Naive thymus-derived CD8-positive, alpha-beta T cell (primary cell): ENCODE measurements around the gene RHBDF2. TPM values are rescaled to one million over a fixed set of nuclear protein-coding genes. Genes with fewer than 3 reads are reported as not detected.

Experiments
- ATAC-seq, 2 donors: fragments of 150-1000 bp; cut with Tn5 transposase in 1 of 2; sonication (Bioruptor Pico), chemical (Tn5 transposase) in 1 of 2; 1 replicate in 1 of 2; 2 replicates in 1 of 2; pipeline ENCODE4 v1.10.0; 2021; ENCODE audit warnings: mild to moderate bottlenecking in 2 of 2, moderate library complexity in 2 of 2
- POLR2A ChIA-PET: fragments of 350-600 bp; sonication (Branson Sonifier 250); formaldehyde crosslinking; loops from one replicate; lab custom pipeline; 2021; ENCODE audit warnings: antibody characterized with exemption; lab: Charles Lee
- DNase-seq, 10 donors: peaks; one replicate each; pipeline versions ENCODE4 v3.0.0 to v3.0.0-alpha.2; 2020 to 2022
- H3K27ac Mint-ChIP-seq, 10 donors: one replicate each; pipeline ENCODE4 v1.8.0; 2020 to 2022; ENCODE audit warnings: mild to moderate bottlenecking in 10 of 10, mixed read lengths in 10 of 10, moderate library complexity in 4 of 10, inconsistent platforms in 1 of 10
- H3K27me3 Mint-ChIP-seq, 5 donors: one replicate each; pipeline ENCODE4 v1.8.0; 2021 to 2022; ENCODE audit warnings: mixed read lengths in 5 of 5
- H3K36me3 Mint-ChIP-seq, 3 donors: one replicate each; pipeline ENCODE4 v1.8.0; 2020 to 2022; ENCODE audit warnings: mixed read lengths in 3 of 3, mild to moderate bottlenecking in 2 of 3, inconsistent platforms in 1 of 3
- H3K4me1 Mint-ChIP-seq, 4 donors: one replicate each; pipeline ENCODE4 v1.8.0; 2021 to 2022; ENCODE audit warnings: mixed read lengths in 4 of 4
- H3K4me3 Mint-ChIP-seq, 10 donors: one replicate each; pipeline ENCODE4 v1.8.0; 2020 to 2022; ENCODE audit warnings: mild to moderate bottlenecking in 10 of 10, mixed read lengths in 10 of 10, moderate library complexity in 6 of 10, inconsistent platforms in 1 of 10
- H3K9me3 Mint-ChIP-seq, 9 donors: one replicate each; pipeline ENCODE4 v1.8.0; 2020 to 2022; ENCODE audit warnings: mixed read lengths in 9 of 9, mild to moderate bottlenecking in 3 of 9, inconsistent platforms in 1 of 9, moderate library complexity in 1 of 9
- polyA plus RNA-seq, 3 donors: library from polyadenylated mRNA; unstranded; fragments of 300-500 nt; fragmentation: Illumina TruSeq; gene quantifications; one replicate each; pipeline ENCODE4 v1.2.3, GENCODE V29; 2021
- total RNA-seq, 8 experiments: library from RNA in 2 of 8; stranded (reverse) in 2 of 8; gene quantifications; one replicate each; pipeline ENCODE4 v1.2.3 and lab custom pipeline; 2021 to 2026

The RHBDF2 gene
- total and polyA plus RNA-seq, 5 experiments from 2014 or later: 4.8 to 62.4 (median 10.2) TPM

DNA sequence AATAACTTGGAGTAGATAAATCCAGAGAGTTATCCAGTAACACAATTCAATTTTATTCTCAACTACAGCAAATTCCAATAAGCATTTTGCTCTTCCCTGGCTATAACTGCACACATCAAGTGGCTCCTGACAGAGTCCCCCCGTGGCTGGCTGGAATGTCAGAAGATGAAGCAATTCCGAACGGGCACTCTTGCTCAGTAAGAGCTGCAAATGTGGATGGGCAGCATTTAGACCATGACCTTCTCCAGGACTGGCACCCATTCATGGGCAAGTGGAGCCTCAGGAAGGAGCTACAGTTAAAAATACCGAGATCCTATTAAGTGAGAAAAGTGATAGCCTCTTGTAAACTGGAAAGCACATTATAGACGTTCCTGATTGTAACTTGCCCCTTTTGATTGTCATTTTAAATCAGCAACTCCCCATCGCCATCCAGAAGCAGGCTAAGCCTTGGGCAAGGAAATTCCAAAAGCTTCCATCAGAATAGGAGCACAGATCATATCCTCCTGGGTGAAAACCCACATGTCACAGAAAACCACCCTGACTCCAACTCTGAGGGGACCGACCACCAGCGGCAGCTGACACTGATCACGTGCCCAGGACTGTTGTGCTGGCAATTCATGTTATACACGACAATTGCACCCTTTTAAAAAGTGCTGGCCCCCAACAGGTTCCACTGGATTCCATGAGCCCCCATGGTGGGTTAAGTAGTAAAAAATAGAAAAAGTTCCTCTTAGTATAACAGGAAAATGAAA lies 55.4 kb downstream of the RHBDF2 start:
- H3K4me3 Mint-ChIP-seq: peak overlapping the region in 2 of 10 donors; percentile 14 to 15
- peak overlapping the region in 2 of 10 donors; percentile 2 to 64 for H3K27ac Mint-ChIP-seq
- peaks cover 39 to 90% (median 86%) of the 10 kb centered on the region in 4 donors for H3K4me1 Mint-ChIP-seq
- H3K9me3 Mint-ChIP-seq: no peaks in the 10 kb centered on the region
- H3K27me3 Mint-ChIP-seq: no peaks in the 10 kb centered on the region
- no peak for DNase-seq
- no peak for ATAC-seq
- POLR2A ChIA-PET: no interaction called here
- H3K36me3 Mint-ChIP-seq: peaks cover 0 to 15% (median 0%) of the 10 kb centered on the region in 3 donors

DNA sequence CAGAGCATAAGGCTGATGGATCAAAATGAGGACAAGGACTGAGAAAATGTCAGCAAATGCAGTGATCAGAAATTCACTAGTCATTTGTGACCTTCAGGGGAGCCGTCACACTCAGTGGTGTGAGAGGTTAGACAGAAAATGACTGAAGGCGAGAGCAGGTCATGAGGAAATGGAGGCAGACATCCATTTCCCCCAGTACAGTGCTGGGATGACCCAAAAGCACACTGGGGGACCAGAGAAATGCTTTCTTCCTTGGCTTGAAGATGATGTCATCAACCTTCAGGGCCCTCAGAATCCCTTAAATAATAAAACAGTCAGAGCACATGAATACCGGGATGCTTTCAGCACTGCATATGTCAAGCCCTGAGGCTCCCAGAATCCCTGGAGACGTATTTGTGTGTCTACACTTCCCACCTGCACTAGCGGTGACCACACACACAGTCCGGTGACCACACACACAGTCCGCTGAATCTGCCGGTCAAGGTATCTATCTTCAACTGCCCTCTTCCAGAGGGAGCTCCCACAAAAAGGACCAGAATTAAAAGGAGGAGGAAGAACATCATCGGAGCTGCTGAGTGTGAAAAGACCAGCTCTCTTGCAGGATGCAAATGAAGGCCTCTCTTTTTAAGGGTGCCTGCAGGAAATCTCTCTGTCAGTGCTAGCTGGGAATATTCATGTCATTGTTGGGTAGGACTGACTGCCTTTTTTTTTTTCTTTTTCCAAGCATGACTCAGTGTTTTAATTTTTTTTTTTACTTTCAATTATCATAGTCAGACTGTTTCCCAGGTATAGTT lies 56.5 kb downstream of the RHBDF2 start:
- Mint-ChIP-seq H3K4me1 (peaks cover 38 to 90% (median 87%) of the 10 kb centered on the region in 4 donors), H3K4me3 (peak overlapping the region in 1 of 10 donors; percentile 7), H3K27me3 (no peaks in the 10 kb centered on the region), H3K27ac (peak overlapping the region in 4 of 10 donors; percentile 2 to 49 (median 30)), H3K9me3 (no peaks in the 10 kb centered on the region), H3K36me3 (peaks cover 0 to 15% (median 0%) of the 10 kb centered on the region in 3 donors)
- POLR2A ChIA-PET: interaction anchor here (0.6 kb wide), 1 partner anchor 1672 kb away, joined by 7 read pairs; no protein-coding TSS in a partner anchor
- DNase-seq: no peak
- no peak for ATAC-seq

DNA sequence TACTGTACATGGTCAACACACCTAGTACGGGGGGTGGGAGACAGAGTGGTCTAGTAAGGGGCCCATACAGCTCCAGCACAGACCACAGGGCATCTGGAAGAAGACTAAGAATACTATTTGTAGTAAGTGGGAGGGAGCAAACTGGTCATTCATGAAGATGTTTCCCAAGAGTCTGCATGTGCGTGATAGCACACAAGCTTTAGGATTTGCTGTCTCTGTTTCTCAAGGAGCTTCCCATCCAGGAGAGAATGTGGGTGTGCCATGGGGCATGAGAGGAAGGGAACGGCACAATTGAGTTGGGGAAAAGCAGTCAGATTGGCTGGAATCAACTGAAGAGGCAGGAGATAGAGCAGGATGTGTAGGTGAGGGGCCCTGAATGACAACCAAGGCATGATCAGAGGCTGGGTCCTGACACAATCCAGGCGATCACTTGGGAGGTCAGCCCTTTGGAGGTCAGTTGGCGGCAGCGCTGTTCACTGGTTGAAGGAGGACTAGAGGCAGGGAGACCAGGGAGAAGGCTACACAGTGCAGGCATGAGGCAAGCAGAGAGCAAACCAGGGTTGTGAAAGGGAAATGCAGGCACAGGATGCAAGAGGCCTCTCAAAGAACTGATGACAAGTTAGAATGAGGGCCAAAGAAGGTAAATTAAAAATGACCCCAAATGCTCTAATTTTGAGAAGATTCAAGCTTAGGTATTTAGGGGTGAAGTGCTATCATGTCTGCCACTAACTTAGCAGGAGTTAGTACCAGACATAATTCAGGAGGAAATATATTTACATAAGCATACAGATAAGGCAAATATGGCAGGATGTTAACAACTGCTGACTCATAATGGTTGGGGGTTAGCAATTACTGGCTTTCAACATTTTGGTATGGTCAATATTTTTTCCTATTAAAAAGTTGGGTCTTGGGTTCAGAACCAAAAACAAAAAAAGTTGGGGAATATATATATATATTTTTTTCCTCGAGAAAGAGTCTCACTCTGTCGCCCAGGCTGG lies 58.6 kb downstream of the RHBDF2 start:
- H3K27me3 Mint-ChIP-seq: no peaks in the 10 kb centered on the region
- peak overlapping the region in 2 of 10 donors; percentile 4 to 30 for H3K4me3 Mint-ChIP-seq
- peaks cover 0 to 22% (median 0%) of the 10 kb centered on the region in 3 donors for H3K36me3 Mint-ChIP-seq
- POLR2A ChIA-PET: interaction anchor here (1.2 kb wide), 2 partner anchors 11 to 16 kb away, joined by 3 read pairs; partner anchors contain the start of gene UBE2O
- H3K9me3 Mint-ChIP-seq: no peaks in the 10 kb centered on the region
- peaks cover 41 to 97% (median 86%) of the 10 kb centered on the region in 4 donors for H3K4me1 Mint-ChIP-seq
- DNase-seq: no peak
- no peak for ATAC-seq
- H3K27ac Mint-ChIP-seq: peak overlapping the region in 5 of 10 donors; percentile 41 to 79 (median 53)

DNA sequence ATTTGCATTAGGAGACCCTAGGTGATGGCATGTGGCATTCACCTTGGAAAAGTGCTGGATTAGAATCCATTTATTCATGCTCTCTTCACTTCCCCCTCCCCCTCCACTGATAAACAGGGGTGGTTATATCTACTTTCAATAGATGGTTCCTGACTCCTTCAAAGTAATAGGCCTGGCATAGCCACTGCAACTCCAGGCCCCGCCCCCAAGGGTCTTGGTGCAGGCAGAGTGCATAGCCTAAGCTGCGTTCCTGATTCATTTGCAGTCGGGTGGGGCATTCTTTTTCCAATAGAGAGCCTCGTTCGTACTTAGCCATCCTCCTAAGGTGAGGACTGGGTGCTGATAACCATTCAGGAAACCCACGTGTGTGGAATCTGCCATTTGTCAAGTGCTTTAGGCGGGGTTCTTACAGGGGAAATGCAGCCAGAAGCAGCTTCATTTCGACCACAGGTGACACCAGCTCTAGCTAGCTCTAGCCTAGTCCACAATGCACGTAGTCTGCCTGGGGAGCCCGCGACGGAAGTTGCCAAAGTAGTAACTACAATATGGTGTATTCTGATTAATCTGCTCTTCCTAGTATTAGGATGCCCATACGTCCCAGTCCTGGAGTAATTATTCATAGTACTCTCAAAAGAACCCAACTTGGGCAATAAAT lies 59.4 kb downstream of the RHBDF2 start:
- Mint-ChIP-seq H3K27me3 (no peaks in the 10 kb centered on the region), H3K4me1 (peaks cover 36 to 88% (median 78%) of the 10 kb centered on the region in 4 donors), H3K36me3 (peaks cover 0 to 19% (median 0%) of the 10 kb centered on the region in 3 donors), H3K4me3 (peak overlapping the region in 1 of 10 donors; percentile 4), H3K9me3 (no peaks in the 10 kb centered on the region), H3K27ac (peak overlapping the region in 1 of 10 donors; percentile 67)
- ATAC-seq (no peak), DNase-seq (no peak)
- POLR2A ChIA-PET: no interaction called here

DNA sequence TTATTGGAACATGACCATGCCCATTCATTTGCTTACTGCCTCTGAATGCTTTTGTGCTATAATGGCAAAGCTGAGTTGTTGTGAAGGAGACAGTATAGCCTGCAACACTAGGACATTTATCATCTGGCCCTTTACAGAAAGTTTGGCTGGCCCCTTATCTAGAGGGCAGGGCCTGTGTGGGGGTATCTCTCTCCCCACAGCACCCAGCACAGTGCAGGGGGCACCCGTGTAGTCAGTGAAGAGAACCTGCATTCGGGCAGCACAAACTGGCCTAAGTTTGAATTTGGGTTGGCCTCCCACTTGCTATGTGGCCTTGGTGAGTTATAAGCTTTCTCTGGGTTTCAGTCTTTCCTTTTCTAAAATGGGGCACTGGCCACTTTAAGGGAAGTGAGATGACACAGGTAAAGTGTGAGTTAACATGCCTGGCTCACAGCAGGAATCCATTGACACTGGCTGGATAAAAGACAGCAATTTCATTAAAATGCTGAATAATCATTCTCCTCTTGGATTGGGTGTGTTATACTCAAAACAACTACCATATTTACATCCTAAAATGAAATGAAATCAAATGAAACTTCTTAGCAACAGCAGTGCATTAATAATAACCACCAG lies 60.4 kb downstream of the RHBDF2 start:
- ATAC-seq (no peak), DNase-seq (no peak)
- H3K27me3 Mint-ChIP-seq: no peaks in the 10 kb centered on the region
- no peak overlapping the region for H3K4me3 Mint-ChIP-seq
- no peak overlapping the region for H3K27ac Mint-ChIP-seq
- H3K9me3 Mint-ChIP-seq: no peaks in the 10 kb centered on the region
- H3K36me3 Mint-ChIP-seq: peaks cover 0 to 14% (median 0%) of the 10 kb centered on the region in 3 donors
- POLR2A ChIA-PET: interaction anchor here (0.6 kb wide), 1 partner anchor 32 kb away, joined by 3 read pairs; no protein-coding TSS in a partner anchor
- H3K4me1 Mint-ChIP-seq: peaks cover 39 to 79% (median 74%) of the 10 kb centered on the region in 4 donors

DNA sequence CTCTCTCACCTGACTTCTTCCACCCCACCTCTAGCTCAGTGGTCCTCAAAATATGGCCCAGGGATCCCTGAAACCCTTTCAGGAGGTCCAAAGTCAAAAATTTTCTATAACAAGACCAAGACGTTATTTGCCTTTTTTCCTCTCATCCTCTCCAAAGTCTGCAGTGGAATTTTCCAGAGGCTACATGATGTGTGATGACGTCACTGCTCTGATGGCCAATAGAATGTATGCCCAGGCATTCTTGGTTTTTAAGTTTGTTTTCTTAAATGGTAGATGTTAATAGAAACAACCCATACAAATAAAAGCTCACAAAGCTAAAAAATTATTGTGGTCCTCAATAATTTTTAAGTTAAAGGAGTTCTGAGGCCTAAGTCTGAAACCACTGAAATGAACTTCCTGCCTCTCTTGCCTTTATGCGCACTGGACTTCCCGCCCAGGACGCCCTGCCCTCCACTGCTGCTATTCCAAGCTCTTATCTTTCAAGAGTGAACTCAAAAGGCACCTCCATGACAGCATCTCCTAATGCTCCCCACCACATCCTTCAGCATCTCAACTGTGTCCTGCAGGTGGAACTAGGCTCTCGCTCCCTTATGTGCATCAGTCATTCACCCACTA lies 61.8 kb downstream of the RHBDF2 start:
- POLR2A ChIA-PET: no interaction called here
- Mint-ChIP-seq H3K36me3 (peaks cover 0 to 15% (median 2%) of the 10 kb centered on the region in 3 donors), H3K4me3 (no peak overlapping the region), H3K27ac (peak overlapping the region in 3 of 10 donors; percentile 17 to 67 (median 20)), H3K9me3 (no peaks in the 10 kb centered on the region), H3K4me1 (peaks cover 41 to 69% (median 65%) of the 10 kb centered on the region in 4 donors), H3K27me3 (no peaks in the 10 kb centered on the region)
- DNase-seq (no peak), ATAC-seq (no peak)

DNA sequence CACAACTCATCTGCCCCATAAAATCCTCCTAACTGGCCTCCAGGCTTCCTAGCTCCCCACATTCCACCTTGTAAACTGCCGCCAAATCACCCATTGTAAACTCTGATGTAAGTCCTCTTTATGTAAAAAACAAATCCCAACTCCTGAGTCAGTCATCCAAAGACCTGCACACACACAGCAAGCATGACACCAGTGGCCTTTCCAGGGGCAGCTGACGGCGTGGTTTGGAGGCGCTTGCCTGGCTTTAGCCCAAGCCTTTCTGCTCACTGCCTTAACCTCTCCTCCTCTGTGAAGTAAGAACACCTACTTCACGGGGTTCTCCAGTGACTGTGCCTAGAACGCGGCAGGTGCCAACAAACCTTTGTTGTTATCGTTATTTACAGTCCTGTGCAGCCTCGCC lies 62.3 kb downstream of the RHBDF2 start:
- H3K27ac Mint-ChIP-seq: no peak overlapping the region
- DNase-seq (no peak), ATAC-seq (no peak)
- peaks cover 42 to 70% (median 59%) of the 10 kb centered on the region in 4 donors for H3K4me1 Mint-ChIP-seq
- H3K4me3 Mint-ChIP-seq: no peak overlapping the region
- peaks cover 0 to 17% (median 2%) of the 10 kb centered on the region in 3 donors for H3K36me3 Mint-ChIP-seq
- POLR2A ChIA-PET: no interaction called here
- no peaks in the 10 kb centered on the region for H3K27me3 Mint-ChIP-seq
- H3K9me3 Mint-ChIP-seq: no peaks in the 10 kb centered on the region

DNA sequence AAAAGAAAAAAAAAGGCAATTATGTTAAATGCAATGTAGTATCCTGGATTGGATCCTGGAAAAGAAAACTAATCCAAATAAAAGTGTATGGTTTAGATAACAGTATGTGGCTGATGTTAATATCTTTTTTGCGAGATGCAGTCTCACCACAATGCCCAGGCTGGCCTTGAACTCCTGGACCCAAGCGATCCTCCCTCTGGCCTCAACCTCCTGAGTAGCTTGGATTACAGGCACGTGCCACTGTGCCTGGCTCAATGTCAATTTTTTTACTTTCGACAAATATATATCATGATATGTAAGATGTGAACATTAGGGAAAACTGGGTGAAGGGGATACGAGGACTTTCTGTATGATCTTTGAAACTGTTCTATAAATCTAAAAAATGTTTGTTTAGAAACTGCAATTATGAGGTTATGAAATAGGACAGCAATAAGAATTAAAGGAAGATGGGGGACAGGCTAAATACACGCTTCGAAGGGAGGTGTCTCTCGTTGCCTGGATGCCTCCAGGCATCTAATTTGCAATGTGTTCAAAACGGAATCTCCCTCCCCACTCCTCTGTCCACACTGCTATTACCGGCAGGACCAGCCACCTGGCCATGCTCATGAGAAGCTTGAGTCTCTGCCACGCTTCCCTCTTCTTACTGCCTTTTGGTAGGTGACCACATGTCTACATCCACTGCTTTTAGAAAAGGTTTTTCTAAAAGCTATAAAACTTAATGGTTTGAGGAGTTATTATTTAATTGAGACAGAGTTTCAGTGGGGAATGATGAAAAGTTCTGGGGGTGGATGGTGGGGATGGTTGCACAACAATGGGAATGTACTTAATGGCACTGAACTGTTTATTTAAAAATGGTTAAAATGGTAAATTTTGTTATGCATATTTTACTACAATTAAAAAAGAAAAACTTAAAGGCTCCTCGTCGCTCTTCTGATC lies 63.5 kb downstream of the RHBDF2 start:
- ATAC-seq: no peak
- Mint-ChIP-seq H3K27ac (no peak overlapping the region), H3K36me3 (peaks cover 0 to 17% (median 2%) of the 10 kb centered on the region in 3 donors), H3K9me3 (no peaks in the 10 kb centered on the region), H3K4me3 (peak overlapping the region in 1 of 10 donors; percentile 24), H3K4me1 (peaks cover 36 to 72% (median 50%) of the 10 kb centered on the region in 4 donors), H3K27me3 (no peaks in the 10 kb centered on the region)
- POLR2A ChIA-PET: no interaction called here
- no peak for DNase-seq

DNA sequence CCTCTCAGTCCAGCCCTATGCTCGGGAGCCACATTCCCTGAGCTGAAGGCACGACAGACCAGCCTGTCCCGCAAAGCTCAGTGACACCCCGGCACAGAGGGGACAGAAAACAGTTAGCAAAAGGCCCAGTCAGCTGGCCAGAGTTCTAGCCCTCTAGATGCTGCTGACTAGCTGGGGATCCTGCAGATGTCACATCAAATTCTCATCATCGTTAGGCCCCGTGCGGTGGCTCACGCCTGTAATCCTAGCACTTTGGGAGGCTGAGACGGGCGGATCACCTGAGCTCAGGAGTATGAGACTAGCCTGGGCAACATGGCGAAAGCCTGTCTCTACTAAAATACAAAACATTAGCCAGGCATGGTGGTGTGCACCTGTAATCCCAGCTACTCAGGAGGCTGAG lies 65.5 kb downstream of the RHBDF2 start:
- Mint-ChIP-seq H3K36me3 (peaks cover 0 to 15% (median 2%) of the 10 kb centered on the region in 3 donors), H3K4me3 (no peak overlapping the region), H3K4me1 (peaks cover 26 to 67% (median 39%) of the 10 kb centered on the region in 4 donors), H3K27ac (no peak overlapping the region), H3K27me3 (no peaks in the 10 kb centered on the region), H3K9me3 (no peaks in the 10 kb centered on the region)
- ATAC-seq (no peak), DNase-seq (no peak)
- POLR2A ChIA-PET: no interaction called here

DNA sequence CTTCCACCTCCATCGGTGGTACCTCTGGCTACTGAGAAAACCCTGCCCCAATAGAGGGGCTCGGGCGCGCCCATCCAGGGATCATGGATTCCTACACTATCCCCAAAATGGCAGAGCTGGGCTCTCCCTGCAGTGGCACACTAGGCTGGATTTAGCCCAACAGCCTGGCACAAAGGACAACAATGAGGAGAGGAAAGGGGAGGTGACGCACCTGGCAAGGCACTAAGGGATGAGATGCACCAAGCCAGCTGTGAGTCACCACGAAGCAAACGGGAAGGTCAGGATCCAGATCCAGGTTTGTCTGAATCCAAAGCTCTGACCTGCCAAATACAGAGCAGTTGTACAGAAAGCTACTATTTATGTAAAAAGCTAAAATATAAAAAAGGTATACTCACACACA lies 66.4 kb downstream of the RHBDF2 start:
- ATAC-seq (no peak), DNase-seq (no peak)
- Mint-ChIP-seq H3K36me3 (peaks cover 0 to 18% (median 2%) of the 10 kb centered on the region in 3 donors), H3K27ac (no peak overlapping the region), H3K27me3 (no peaks in the 10 kb centered on the region), H3K9me3 (no peaks in the 10 kb centered on the region), H3K4me1 (peaks cover 26 to 65% (median 33%) of the 10 kb centered on the region in 4 donors), H3K4me3 (no peak overlapping the region)
- POLR2A ChIA-PET: interaction anchor here (0.8 kb wide), 1 partner anchor 15 kb away, joined by 4 read pairs; no protein-coding TSS in a partner anchor
